ENCODE data around the gene ATP6V0D1. TPM values are rescaled to one million over a fixed set of nuclear protein-coding genes. Genes with fewer than 3 reads are reported as not detected.

The ATP6V0D1 gene
- total RNA-seq, 1 experiment from 2014 or later: 43.0 TPM

DNA sequence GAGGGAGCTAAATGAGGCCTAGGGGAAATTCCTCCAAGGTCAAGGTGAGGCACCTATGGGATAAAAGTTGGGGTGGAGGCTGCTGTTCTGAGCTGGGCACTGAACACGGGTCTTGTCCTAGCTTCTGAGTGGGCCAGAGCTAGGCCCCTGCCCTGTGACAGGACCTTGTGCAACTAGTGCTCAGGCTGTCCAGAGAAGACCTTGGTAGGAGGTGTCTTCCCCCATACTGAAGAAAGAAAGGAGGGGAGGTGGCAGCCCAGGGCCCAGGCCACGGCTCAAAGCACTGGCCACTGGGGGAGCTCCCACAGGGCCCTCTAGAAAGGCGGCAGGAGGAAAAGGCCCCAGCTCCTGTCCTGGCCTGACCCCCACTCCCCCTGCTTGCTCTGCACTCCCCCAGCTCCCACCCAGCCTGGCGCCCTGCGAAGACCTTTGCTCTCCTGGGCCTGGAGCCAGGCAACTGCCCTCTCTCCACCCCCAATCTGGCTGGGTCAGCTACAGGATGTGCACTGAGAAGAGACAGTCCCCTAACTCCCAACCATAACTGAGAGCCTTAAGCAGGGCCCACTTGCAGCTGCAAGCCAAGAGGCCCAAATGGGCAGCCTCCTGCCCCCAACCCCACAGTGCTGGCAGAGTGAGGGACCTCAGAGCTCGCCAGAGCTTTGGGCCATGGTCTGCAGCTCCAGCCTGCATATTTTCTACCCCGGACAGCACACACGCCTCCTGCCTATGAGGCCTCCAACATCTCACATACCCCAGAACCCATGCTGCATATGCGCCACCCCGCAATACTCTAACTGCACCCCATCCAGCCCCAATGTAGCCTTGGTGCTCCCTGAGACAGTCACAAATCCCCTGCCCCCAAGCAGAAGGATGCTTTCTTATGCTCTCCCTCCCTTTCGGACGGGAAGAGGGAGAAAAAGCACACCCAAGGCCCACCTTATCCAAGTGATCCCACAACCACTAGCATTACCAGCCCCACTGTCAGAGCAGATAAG, 34.7 kb downstream of the ATP6V0D1 start:
- Histone ChIP-seq H3K23me2 (ENCODE audit: insufficient read length, low read depth, low read length, poor library complexity, severe bottlenecking) (no peaks in the 10 kb centered on the region), H4K91ac (ENCODE audit: insufficient read length, low read depth, low read length) (no peak overlapping the region), H3K27ac (ENCODE audit: insufficient read length, low read depth, low read length) (no peak overlapping the region), H2BK12ac (ENCODE audit: insufficient read length, low read depth, low read length) (no peak overlapping the region), H4K20me1 (ENCODE audit: control insufficient read depth, insufficient read depth, insufficient read length) (no peaks in the 10 kb centered on the region), H3K79me2 (ENCODE audit: insufficient read depth, low read length) (no peaks in the 10 kb centered on the region), H2BK20ac (ENCODE audit: low read depth, low read length, poor library complexity, severe bottlenecking) (no peak overlapping the region), H3K79me1 (ENCODE audit: insufficient read depth, low read depth, low read length, poor library complexity, severe bottlenecking) (no peaks in the 10 kb centered on the region), H2BK5ac (ENCODE audit: insufficient read length, low read length) (no peak overlapping the region), H3K4ac (ENCODE audit: low read depth, low read length) (no peak overlapping the region), H2AK5ac (ENCODE audit: insufficient read length, low read length) (no peak overlapping the region), H3K56ac (ENCODE audit: insufficient read length, low read depth, low read length) (no peak overlapping the region), H3K9ac (ENCODE audit: extremely low read depth, insufficient read length, low read length) (no peak overlapping the region), H4K5ac (ENCODE audit: insufficient read length, low read depth, low read length) (no peak overlapping the region), H3T11ph (ENCODE audit: low read length) (no peak overlapping the region), H3K14ac (ENCODE audit: insufficient read depth, low read length) (no peak overlapping the region; the same call in 1 of the 2 replicates), H4K8ac (replicated peaks; ENCODE audit: insufficient read length, low read depth, low read length) (no peak overlapping the region), H3K23ac (ENCODE audit: insufficient read length, low read depth, low read length) (no peak overlapping the region), H3K4me1 (ENCODE audit: insufficient read depth, low read length) (no peaks in the 10 kb centered on the region), H3K27me3 (ENCODE audit: insufficient read depth, low read length) (no peaks in the 10 kb centered on the region), H2BK15ac (ENCODE audit: low read depth, low read length) (no peak overlapping the region), H3K9me3 (ENCODE audit: control insufficient read depth, low read depth, low read length) (no peaks in the 10 kb centered on the region), H2BK120ac (ENCODE audit: low read depth, low read length, poor library complexity, severe bottlenecking) (no peak overlapping the region), H3K18ac (ENCODE audit: insufficient read length, low read depth, low read length) (no peak overlapping the region), H2AFZ (ENCODE audit: low read length) (no peak overlapping the region), H3K4me2 (ENCODE audit: insufficient read depth, insufficient read length, low read length) (no peak overlapping the region)
- H3K27me3 Mint-ChIP-seq (ENCODE audit: low read depth): no peaks in the 10 kb centered on the region
- WGBS (ENCODE audit: extremely low coverage, insufficient read length, low lambda C conversion rate): no CpG with 5 or more reads among the region's 12 CpGs
- H3K4me1 Mint-ChIP-seq: peaks cover 16 to 17% of the 10 kb centered on the region in 2 experiments
- H3K27ac Mint-ChIP-seq: peak overlapping the region in 2 of 3 experiments; percentile 44 to 65; a peak in 3 of 7 replicates
- H3K36me3 Mint-ChIP-seq (ENCODE audit: insufficient read depth in 1 of 3, low read depth in 3 of 3): peaks cover 0 to 21% (median 11%) of the 10 kb centered on the region in 3 experiments; a peak in 6 of 7 replicates
- H3K4me3 Mint-ChIP-seq: no peak overlapping the region
- TF ChIP-seq CTCF (conservative IDR thresholded peaks at IDR 0.05): no peak
- H3K9me3 Mint-ChIP-seq: no peaks in the 10 kb centered on the region
- no peak for DNase-seq

Measured in H9 (cell line).